NCI-H2196 treated with DMSO at 0.1 percent for 48 hours (cell line): ENCODE measurements around the gene B4GAT1.
A peak's percentile ranks its signal among the peaks of the same experiment; 100 is the strongest.
"Not testable (repeated sequence)": the region's sequence is repeated elsewhere in the genome, so short reads cannot be mapped to it uniquely, and the experiment has no call there.

Experiments
- DNase-seq: peaks from one replicate; lab custom pipeline; 2025; ENCODE audit not compliant: unreplicated experiment; lab: John Stamatoyannopoulos, UW

B4GAT1 gene

DNA sequence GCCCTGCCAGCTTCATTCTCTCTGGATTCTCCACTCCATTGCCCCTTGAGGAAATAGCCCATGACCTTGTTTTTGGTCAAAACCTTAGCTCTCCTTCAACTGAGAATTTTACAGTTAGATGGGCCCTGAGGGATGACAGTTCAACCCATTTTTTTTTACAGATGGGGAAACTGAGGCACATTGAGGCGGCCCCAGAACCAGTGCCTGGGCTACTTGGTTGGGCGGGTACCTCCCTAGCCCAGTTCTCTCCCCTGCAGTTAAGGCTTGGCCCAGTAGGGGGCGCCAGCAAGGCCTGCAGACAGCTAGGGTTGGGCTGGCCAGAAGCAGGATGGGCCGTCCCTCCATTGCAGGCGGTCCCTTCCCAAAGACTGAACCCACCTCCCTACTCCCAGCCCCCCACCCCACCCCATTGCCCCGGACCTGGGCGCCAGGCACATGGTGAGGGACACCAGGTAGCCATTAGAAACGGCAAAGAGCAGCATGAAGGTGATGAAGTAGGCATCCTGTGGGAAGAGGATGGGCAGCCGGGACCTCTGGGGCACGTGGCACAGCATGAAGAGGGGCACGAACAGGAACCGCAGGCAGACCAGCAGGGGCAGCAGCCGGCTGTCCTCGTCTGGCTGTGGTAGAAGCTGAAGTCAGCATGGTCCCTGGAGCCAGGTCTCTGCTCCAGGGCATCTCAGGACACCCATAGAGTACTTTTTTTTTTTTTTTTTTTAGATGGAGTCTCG is 16.5 kb upstream of the B4GAT1 start:
- no peak for DNase-seq

DNA sequence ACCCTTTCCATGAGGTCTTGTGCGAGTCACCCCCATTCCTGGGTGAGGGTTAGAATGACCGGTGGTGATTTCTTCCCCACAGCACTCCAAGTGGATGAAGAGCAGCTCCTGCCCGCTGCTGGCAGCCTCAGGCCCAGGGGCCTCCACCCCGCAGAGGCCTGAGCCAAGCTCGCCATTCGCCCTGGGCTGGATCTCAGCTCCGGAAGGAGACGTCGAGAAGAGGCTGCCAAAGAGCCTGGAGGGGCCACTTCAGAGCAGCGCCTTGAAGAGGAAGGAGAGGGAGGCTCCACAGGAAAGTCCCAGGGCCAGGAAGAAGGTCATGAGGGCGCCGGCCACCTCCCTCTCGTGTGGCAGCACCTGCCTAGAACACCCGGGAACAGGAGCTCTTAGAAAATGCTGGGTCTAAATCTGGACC is 15.8 kb upstream of the B4GAT1 start:
- no peak for DNase-seq

DNA sequence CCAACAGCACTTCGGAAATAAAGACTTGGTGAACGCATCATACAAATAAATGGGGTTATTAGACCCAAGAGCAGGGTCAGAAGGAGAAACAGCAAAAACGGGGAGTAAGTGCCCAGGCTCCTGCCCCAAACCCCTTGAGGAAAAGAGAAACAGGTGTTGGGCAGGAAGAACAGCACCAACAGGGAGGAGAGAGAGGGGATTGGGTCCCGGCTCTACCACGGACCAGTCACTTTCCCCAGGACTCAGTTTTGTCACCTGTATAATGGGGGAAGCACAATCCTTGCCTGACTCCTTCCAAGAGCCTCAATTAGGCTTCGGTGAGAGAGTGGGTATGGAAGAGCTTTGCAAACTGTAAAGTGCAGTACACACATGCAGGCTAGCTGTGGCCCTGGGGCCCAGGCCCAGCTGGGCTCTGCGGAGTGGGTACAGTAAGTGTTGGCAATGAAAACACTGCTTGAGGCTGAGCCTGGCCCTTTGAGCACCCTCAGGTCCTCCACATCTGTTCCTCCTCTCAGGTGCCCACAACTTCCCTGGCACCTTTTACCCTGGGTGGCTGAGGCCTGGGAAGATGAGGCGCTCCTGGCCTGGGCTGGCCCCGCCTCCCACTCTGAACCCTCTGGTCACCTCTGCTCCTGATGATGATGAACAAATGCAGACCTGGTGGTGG is 15.2 kb upstream of the B4GAT1 start:
- no peak for DNase-seq

DNA sequence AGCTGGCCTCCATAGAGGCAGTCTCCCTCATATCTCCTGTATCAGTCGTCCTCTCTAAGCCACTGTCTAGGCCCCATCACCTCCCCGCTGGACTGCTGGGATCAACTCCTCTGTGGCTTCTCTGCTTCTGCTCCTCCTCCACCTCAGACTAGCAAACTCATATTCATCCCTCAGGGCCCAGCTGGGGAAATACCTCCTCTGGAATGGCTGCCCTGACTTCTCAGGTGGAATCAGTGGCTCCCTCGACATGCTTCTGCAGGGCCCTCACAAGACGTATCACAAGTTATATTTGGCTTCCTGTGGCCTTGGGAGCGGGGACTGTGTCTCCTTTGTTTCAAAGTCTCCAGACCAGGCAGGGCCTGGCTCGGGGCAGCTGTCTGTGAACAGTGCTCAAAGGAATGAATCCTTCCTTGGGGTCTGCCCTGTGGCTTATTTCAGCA is 14.1 kb upstream of the B4GAT1 start:
- no peak for DNase-seq

DNA sequence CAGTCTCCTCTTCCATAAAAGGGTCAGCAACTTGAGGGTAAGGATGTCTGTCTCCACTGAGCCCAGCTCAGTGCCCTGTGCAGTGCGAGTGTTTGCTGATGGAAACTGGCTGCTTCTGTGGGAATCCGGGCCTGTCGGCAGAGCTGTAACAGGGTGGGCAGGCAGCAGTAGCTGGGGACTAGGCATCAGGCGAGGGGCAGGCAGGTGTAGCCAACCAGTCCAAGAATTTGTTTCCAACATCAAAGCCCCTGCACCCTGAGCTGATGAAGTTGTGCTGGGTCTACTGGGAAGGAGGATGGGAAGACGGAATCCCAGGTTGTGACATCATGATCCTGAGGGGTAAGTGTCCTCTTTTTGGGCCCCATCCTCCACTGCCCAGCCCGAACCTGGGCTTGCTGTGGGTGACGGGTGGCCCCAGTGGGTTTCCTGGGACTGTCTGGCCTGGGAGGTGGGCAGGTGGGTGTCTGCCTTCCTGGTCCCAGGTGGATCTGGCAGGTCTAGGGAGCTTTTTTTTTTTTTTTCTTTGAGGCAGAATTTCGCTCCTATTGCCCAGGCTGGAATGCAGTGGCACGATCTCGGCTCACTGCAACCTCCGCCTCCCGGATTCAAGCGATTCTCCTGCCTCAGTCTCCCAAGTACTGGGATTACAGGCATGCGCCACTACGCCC is 13.1 kb upstream of the B4GAT1 start:
- DNase-seq = no peak

DNA sequence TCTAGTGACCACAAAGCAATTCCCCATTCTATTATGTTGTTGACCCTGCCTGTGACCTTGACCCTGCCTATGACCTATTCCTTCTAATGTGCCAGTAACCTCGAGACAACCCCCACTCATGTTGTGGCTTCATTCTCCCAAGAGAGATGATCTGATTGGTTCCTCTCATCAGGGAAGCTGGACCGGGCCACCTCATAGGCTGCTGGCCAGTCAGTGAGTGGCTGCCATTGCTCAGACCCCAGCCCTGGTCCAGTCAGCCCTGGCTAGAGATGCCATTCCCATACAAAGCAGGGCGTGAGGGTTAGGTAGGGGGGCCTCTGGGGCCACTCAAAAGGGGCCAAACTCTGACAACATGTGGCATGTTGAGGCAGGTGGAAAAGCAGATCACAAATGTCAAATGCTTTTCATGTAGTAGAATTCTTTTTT is 12.2 kb upstream of the B4GAT1 start:
- no peak for DNase-seq

DNA sequence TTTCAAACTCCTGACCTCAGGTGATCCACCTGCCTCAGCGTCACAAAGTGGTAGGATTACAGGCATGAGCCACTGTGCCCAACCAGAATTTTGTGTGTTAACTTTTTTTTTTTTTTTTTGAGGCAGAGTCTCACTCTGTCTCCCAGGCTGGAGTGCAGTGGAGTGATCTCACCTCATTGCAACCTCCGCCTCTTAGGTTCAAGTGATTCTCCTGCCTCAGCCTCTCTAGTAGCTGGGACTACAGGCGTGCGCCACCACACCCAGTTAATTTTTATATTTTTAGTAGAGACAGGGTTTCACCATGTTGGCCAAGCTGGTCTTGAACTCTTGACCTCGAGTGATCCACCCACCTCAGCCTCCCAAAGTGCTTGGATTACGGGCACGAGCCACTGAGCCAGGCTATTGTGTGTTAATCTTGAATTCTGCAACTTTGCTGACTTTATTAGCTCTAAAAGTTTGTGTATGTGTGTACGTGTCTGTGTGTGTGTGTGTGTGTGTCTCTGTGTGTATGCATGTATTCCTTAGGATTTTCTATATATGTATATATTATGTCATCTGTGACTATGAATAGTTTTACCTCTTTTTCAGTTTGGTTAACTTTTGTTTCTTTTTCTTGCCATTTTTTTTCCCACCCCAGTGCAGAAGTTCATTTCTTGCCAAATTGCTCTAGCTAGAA is 3.3 kb upstream of the B4GAT1 start:
- not testable (repeated sequence) for DNase-seq

DNA sequence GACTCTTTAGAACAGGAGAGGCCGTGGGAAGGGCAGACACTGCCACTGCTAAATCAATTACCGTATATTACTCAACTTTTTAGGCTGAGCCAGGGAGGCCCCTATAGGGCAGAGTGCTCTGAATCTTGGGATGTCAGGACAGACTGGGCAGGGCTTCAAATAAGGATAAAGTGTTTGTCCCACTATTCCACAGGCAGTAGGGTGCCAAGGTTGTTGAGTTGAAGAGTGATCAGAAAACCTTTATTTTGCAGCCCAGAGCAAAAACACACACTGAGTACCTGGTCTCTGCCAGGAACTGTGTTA is 1.6 kb upstream of the B4GAT1 start:
- DNase-seq = no peak

DNA sequence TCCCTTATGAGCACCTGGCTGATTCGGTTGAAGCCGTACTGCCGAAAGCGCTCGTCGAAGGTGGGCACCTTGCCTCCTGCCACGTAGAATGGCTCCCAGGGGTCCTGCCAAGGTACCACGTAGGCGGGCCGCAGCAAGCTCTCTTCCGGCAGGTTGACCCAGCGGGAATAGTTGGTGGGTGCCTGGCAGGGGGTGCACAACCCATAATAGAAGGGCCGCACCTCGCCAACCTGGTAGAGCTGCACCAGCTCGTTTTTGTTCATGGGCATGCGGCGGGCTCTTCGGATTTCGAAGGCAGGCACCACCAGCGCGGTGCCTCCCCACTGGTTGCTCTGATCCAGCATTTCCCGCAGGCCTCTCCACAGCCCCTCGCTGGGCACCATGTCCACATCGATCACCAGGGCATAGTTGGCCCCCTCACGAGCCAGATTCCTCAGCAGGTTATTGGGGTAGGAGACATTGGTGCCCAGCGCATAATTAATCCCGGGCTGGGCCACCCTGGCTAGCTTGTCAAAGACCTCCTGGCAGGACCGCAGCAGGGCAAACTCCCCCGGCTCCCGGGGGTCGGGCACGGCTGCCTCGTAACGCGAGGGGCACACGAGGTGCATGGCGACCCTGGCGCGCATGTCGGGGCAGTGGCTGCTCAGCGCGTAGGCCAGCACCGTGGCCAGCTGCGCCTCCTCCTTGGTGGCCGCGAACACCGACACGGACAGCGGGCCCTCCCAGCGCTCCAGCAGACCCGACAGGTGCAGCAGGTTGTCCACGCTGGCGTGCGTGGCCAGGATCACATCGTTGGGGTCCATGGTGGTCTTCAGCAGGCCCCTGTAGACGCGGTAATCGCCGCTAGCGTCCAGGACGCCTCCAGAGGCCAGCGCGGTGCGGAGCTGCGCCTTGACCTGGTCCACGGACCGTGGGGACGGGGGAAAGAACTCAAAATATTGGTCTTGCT is 679 bp downstream of the B4GAT1 start:
- DNase-seq = no peak

DNA sequence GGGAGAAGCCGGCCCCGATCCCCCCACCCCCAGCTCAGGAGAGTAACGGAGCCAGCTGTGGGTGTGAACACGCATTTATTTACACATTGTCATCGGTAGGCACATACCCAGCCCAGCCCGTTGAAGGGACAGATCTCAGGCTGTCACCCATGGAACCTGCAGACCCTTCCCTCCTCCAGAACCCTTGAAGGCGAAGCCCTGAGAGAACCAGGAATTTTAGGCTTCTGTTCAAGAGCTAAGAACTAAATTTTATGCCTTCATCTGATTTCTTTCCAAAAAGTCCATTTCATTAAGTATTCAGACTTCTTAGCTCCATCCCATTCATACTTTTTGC is 2.1 kb downstream of the B4GAT1 start:
- DNase-seq = no peak

DNA sequence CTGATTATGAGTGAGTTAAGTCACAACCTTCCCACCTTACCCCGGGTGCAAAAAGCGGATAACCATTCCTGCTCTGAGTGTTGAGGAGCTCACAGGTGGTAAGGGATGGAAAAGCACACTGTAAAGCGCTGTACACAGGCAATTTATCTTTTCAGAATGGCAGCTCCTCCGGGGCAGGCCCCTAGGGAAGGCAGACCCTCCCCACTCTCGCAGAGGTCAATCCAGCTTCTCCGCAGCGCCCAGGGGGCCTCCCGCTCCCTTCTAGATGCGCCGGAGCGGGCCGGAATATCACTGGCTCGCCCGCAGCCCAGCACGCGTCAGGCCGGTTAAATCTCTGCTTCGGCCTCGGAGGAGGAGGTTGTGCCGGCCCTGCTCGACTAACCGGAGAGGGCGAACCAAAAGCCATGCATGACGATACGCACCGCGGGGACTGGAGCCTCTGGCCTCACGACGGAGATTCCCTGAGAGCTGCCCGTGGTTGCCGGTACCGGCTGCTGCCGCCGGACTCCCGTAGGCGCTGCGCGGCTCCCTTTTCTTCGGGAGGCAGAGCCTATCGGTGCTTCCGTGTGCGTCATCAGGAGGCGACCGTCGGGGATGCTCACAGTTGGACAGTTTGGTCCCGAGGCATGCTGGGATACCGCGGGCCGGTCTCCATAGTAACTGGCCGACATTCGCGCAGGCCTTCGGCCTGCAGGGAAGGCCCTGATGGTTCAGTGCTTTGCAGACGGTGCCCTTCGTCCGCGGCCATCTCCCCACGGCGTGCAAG is 2.7 kb downstream of the B4GAT1 start, which contains the start of gene BRMS1:
TSS of gene BRMS1 (minus strand) at position 555 of the 766 bp plus-strand sequence. CDS start 2,870 bp downstream, outside the sequence.
- DNase-seq = peak; percentile 93

DNA sequence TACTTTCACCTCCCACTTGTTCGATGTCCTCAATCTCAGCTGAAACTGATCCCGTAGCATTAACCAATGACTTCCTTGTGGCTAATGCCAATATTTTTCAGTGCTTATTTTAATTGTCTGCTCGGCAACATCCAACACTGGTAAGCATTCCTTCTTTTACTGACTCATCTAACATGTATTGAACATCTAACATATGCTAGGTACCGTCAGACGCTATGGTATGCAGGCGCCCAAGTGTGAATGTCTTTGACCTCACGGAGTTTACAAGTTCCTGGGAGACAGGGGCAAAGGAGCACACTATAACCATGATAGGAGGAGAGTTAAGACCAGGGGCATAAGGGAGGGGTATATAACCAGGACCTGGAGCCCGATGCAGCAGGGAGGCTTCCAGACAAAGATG is 4.3 kb downstream of the B4GAT1 start:
- no peak for DNase-seq

DNA sequence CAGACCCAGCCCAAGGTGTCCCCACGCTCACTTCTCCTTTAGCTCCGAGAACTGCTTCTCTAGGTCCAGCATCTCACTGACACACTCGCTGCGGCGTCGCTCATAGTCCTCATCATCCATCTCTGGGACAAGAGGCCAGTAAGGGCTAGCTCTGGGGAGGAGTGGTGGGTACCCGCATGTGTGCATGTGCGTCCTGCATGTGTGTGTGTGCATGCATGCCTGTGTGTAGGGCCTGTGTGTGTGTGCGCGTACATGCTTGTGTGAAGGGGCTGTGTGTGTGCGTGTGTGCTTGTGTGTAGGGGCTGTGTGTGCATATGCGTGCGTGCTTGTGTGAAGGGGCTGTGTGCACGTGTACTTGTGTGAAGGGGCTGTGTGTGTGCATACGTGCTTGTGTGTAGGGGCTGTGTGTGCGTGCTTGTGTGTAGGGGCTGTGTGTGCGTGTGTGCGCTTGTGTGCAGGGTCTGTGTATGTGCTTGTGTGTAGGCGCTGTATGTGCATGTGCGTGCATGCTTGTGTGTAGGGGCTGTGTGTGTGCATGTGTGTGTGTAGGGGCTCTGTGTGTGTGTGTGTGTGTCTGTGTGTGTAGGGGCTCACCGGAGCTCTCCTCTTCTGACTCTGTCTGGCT is 5.8 kb downstream of the B4GAT1 start:
- DNase-seq = no peak

DNA sequence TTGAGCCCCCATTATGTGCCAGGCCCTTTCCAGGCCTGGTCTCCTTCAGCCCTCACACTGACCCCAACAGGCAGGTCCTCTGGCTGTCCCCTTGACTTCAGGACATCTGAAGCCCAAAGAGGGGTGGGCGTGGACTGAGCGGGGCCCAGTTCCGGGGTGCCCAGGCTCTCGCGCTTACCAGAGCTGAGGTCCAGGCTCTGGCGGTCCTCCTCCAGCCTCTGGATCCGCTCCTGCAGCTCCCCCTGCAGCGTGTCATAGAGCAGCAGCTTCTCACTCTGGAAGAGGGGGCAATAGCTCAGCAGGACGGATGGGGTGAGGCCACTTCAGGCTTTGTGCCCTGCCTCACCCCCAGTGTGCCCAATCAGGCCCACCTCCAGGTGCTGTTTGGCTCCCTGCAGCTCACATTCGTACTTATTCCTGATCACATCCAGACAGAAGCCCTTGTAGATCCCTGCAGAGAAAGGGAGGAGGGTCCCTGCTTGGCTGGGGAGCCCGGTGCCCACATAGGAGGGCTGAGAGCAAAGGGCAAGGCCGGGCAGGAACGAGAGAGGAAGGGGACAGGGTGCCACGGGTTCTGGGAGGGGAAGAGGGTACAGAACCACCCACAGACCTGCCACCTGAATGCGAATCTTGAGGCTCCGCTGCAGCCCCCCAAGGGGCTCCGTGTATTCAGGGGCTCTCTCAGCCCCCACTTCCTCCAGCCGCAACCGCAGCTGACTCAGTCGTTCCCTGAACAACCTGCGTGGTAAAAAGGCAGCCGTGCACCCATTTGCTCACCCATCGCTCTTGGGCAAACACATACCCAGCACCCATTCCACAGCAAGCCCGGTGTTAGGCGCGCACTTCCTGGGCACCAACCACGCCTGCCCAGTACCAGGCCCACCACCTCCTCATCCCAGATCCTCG is 6.6 kb downstream of the B4GAT1 start:
- no peak for DNase-seq

DNA sequence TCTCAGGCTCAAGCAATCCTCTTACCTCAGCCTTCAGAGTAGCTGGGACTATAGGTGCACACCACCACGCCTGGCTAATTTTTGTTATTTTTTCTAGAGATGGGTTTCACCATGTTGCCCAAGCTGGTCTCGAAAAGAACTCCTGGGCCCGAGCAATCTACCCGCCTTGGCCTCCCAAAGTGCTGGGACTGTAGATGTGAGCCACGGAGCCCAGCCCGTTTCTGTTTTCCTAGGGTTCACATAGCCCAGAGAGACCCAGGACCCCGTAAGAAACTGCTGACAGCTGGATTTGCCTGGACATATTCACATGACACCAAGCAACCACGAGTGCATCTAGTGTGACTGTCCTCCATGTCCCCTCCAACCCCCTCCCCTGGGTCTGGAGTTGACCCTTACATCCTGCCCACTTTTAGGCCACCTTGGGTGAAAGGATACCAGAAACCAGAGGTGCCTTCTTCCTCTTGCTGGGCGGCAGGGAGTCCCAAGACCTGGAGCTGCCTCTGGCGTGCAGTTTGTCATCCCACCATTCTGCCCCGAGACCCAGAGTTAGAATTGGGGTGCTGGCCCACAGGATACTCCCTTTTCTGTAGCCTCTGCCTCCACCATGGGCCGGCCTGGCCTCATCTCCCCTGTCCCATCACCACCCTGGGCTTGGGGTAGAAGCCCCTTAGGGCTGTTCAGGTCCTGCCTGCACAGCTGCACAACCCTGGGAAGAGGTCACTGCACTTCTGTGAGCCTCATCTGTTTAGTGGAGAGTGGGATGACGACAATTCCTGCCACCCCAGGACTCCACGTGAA is 7.5 kb downstream of the B4GAT1 start:
- no peak for DNase-seq

DNA sequence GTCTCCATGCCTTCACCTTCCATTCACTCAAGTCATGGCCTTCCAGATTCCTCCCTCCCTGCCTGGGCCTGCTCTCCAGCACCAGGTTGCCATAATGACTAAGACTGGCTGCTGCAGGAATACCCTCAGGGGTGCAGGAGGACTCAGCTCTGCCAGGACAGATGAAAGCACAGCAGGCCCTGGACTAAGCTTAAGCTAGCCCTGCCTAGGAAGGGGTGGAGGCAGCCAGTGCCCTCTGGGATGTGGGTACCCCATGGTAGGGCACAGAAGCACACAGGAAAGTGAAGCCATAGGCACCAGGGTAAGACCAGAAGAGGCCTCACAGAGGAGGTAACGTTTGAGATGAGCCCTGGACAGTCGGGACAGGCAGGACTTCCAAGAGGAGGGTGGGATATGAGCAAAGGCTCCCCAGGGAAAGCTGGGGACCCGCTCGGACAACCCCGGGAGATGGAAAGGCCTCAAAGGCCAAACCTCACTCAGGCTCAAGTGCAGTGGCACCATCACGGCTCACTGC is 8.2 kb downstream of the B4GAT1 start:
- no peak for DNase-seq
